SK-N-MC (cell line): ENCODE results near the gene AAR2.

ENCODE experiments used
- EZH2 ChIP-seq: fragments of 200-600 bp; sonication (generic); IDR thresholded peaks from one replicate; pipeline ENCODE4 v1.6.1; 2017; ENCODE audit warnings: antibody characterized with exemption
- POLR2AphosphoS5 ChIP-seq: IDR thresholded peaks from 2 replicates; pipeline ENCODE4 v1.6.1; 2012; ENCODE audit warnings: mild to moderate bottlenecking, low read depth, low read length, borderline replicate concordance

DNA sequence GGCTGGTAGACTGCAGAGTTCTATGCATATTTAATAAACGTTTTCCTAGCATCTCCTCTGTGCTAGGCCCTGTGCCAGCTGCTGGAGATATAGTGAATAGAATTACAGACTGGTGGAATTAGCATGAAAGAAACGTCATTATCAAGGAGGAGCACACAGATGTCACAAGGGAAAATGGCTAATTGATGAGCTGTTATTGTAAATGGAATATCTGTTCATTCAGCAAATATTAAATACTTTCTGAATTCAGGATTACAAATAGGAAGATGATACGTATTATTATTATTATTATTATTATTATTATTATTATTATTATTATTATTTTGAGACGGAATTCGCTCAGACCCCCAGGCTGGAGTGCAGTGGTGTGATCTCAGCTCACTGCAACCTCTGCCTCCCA lies 1.2 kb downstream of the AAR2 start:
- no peak for TF ChIP-seq POLR2AphosphoS5
- TF ChIP-seq EZH2: no peak
